GM18951 (cell line): ENCODE data around the gene BCL6B.

ENCODE experiments used
- POLR2A ChIP-seq: IDR thresholded peaks from 4 replicates; pipeline ENCODE4 v1.6.1; 2011; ENCODE audit warnings: mild to moderate bottlenecking; ENCODE audit not compliant: insufficient read length, insufficient read depth; ENCODE audit errors: extremely low read depth
- in situ Hi-C: fragments of 300-500 bp; cut with MboI; formaldehyde crosslinking; loops from one replicate; pipeline ENCODE4 v1.12.0; 2022; ENCODE audit warnings: low sequenced_read_pairs, mixed read lengths, inconsistent platforms; ENCODE audit not compliant: unreplicated experiment

The BCL6B gene

DNA sequence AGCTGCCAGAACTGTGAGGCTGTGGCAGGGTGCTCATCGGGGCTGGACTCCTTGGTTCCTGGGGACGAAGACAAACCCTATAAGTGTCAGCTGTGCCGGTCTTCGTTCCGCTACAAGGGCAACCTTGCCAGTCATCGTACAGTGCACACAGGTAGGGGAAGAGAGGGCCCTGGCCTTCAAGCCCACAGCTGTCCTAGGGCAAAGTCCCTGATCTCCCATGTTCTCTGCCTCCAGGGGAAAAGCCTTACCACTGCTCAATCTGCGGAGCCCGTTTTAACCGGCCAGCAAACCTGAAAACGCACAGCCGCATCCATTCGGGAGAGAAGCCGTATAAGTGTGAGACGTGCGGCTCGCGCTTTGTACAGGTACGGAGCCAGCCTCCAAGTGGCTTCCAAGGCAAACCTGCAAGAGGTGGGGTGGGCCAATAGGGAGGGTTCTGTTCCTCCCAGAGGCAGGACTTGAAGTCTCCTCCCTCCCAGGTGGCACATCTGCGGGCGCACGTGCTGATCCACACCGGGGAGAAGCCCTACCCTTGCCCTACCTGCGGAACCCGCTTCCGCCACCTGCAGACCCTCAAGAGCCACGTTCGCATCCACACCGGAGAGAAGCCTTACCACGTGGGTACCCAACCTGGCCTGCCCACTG lies 3.7 kb downstream of the BCL6B start:
- no peak for TF ChIP-seq POLR2A
- in situ Hi-C loops, result no loop called here

DNA sequence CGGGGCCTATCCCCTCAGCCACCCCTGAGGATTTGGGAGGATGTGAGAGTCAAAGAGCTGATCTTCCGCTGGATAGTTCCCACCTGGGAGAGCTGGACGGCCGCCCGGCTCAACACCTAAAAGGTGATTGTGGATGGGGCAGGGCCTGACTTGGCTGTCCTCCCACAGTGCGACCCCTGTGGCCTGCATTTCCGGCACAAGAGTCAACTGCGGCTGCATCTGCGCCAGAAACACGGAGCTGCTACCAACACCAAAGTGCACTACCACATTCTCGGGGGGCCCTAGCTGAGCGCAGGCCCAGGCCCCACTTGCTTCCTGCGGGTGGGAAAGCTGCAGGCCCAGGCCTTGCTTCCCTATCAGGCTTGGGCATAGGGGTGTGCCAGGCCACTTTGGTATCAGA lies 4.5 kb downstream of the BCL6B start:
- in situ Hi-C loops, result no loop called here

DNA sequence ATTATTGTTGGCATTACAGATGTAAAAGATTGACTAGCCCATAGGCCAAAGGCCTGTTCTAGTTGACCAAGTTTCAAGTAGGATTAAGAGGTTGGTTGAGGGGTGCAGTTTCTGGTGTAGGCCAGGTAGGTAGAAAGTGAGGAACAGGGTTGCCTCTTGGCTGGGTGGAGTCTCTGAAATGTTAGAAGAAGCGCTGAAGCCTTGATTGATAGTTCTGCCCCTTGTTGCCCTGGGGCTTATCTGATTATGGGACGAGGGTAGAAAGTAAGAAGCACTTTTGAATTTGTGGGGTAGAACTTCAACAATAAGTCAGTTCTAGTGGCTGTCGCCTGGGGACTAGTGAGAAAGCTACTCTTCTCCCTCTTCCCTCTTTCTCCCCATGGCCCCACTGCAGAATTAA lies 6.2 kb downstream of the BCL6B start:
- TF ChIP-seq POLR2A, result no peak
- in situ Hi-C loops, result no loop called here

More for the DNA sequence above, 4.5 kb downstream of the BCL6B start:
- TF ChIP-seq POLR2A, result no peak

DNA sequence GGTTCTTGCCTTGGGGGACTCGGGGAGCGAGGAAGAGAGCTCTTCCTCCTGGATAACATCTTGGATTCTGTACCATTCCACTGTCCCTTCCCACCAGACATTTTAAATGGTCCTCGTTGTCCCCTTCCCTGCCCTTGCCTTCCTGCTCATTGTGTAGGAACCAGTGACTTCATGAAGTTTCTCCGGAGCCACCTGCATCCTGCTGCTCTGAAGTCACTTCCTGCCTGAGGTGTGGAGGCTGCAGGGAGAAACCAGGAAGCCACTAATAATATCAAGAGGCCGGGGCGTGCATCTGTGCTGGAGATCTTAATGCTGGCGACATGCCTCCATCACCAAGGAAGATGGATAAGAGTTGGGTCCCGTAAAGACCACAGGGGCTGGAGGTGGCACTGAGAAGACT lies 6.8 kb downstream of the BCL6B start:
- in situ Hi-C loops, result no loop called here
- no peak for TF ChIP-seq POLR2A

DNA sequence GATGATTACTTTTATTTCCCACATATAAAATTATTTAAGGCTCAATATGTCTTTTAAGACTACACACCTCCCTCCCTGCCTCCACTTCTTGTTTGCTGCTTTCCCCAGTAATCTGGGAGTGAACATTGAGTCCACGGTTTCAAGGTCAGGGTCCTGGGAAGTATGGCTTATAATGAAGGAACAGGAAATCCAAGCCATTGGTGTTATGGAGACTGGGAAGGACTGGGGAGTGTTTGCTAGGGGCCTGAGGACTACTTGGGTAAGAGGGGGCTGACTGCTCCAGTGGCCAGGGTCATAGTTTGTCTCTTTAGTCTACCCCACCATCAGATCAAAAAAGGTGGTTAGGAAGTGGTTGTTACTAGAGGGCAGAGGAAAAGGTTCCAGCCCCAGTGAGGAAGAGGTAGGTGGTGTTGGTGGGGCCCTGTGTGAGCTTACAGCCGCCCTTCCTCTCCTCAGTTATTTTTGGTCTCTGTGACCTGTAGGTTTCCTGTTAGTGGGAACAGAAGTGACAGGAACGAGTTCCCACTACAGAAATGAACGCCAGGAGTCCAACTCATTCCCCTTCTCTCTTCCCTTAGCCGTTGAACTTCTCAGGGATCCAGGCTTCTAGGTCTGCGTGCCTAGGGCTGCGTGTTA lies 12.2 kb downstream of the BCL6B start:
- no peak for TF ChIP-seq POLR2A
- in situ Hi-C loops, result no loop called here

DNA sequence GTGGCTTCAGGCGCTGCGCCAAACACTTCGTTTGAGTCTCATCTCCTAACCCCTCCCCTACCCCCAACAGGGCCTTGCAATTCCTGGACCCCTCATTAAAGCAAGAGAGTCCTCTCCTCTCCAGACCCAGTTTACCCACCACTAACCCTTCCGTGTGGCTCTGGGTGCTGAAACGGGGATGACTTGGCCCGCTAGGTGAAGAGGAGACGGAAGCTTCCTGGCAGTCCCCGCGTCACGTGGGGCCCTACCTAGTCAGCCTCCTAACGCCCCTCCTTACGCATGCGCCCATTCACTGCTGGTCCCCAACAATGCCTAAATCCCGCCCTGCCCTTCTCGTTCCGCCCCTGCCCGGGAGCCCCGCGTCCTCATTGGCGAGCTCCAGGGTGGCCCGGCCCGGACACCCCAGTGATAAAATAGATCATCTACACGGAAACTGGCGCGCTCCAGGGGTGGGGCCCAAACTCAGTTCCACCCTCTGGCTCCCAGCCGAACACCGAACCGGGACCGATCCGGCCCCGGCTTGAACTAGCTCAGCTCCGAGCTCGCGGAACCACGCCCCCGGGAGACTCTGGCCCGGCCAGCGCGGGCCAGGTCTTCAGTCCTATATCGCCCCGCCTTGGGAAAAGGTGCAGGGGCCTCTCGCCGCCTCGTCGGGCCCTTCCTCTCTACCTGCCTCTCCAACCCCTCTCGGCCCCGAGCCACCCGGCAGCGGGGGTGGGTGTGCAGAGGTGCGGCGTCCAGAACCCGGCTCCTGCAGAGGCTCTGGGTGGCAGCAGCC lies 12.9 kb downstream of the BCL6B start, which contains the start of gene SLC16A13:
Gene SLC16A13 (plus strand): TSS at position 425 of the 778 bp plus-strand sequence. CDS start 368 bp downstream, outside the sequence.
- peak; percentile 96 for TF ChIP-seq POLR2A
- in situ Hi-C loops, result no loop called here

DNA sequence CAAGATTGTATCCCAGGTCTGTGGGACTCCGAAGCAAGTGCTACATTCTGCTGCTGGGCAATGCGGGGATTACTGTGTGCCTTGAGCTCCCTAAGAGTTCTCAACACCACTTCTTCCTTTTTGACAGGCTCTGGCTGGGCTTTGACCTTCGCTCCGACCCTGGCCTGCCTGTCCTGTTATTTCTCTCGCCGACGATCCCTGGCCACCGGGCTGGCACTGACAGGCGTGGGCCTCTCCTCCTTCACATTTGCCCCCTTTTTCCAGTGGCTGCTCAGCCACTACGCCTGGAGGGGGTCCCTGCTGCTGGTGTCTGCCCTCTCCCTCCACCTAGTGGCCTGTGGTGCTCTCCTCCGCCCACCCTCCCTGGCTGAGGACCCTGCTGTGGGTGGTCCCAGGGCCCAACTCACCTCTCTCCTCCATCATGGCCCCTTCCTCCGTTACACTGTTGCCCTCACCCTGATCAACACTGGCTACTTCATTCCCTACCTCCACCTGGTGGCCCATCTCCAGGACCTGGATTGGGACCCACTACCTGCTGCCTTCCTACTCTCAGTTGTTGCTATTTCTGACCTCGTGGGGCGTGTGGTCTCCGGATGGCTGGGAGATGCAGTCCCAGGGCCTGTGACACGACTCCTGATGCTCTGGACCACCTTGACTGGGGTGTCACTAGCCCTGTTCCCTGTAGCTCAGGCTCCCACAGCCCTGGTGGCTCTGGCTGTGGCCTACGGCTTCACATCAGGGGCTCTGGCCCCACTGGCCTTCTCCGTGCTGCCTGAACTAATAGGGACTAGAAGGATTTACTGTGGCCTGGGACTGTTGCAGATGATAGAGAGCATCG lies 15.4 kb downstream of the BCL6B start:
- in situ Hi-C loops, result no loop called here
- TF ChIP-seq POLR2A, result no peak

DNA sequence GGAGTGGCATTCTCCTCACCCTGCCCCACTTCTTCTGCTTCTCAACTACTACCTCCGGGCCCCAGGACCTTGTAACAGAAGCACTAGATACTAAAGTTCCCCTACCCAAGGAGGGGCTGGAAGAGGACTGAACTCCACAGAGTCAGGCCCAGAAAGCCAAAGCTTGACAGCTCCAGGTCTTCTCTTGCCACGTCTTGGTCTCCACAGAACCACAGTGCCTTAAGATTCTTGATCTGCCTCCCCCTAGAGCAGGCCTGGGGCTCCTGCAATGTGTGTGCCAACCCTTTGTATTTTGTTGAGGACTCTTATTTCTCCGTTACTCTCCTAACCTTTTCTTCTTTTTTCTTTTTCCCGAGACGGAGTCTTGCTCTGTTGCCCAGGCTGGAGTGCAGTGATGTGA lies 17.0 kb downstream of the BCL6B start:
- in situ Hi-C loops, result no loop called here
- TF ChIP-seq POLR2A, result no peak

DNA sequence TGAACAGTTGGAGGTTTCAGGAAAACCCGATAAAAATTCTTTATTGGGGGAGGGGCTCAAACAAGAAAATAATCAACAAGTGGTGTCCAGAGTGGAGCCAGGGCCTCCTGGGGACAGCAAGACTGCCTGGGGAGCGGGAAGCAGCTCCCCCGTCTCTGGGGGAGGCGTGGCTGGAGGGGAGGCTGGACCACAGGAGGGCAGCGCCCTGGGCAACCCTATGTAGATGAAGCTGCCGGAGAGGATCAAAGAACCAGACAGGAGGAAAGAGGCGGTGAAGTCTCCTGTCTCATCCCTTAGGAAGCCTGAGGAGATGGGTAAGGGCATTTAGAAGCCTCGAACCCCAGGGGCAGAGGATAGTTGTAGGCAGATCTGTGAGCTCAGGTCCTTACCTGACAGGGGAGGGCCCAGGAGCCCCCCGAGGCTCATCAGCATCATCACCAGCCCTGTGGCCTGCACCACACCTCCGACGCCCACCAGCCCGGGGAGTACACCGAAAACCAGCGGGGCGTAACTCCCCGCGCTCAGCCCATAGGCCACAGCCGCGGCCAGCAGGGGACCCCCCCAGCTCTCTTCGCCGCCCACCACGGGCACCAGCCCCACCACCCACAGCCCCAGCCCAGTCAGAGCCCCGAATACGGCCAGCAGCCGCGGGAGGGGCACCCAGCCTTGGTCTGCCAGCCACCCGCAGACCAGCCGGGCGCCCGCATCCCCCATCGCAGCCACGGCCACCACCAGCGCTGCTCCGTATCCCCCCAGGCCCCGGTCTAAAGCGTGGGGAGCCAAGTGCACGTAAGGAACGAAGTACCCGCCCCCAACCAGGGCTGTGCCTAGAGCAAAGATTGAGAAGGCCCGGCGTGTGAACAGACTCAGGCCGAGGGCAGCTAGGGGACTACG lies 19.0 kb downstream of the BCL6B start:
- in situ Hi-C loops, result no loop called here

DNA sequence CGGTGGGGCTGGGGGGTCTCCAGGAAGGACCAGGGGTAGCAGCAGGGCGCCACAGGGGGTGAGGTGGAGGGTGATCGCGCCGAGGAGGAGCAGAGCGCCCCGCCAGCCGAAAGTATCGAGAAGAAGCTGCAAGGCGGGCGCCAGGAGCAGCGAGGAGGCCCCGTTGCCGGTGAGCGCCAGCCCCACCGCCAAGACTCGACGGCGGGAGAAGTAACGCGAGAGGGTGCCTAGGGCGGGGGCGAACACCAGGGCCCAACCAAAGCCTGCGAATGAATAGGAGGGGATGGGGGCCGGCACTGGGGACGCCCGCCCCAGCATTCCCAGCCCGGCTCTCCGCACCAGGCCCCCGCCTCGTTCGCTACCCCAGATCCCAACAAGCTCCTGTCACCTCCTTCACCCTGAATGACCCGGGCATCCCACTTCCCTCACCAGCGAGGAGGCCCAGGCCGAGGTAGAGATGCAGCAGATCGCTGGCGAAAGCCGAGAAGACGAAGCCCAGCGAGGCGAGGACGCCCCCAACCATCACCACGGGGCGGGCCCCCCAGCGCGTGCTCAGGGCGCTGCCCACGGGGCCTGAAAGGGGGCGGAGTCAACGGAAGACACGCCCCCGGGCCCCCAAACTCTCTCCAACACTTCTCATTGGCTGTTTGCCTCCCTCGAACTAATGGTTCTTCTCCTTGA lies 19.8 kb downstream of the BCL6B start:
- in situ Hi-C loops, result no loop called here

More for the DNA sequence above, 19.0 kb downstream of the BCL6B start:
- no peak for TF ChIP-seq POLR2A

DNA sequence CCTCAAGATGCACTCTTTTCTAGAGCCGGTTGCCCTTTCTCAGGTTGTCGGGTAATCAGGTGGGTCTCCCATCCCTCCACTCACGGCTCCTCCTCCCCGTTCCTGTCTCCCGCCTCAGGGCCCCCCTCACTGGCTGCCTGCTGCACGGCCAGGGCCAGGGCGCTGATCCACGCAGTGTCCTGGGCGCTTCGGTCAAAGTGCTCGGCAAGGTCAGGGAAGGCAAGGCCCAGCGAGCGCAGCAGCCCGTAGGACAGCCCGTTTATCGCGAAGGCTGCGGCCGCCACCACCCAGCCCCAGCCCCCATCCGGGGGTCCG lies 20.3 kb downstream of the BCL6B start:
- no peak for TF ChIP-seq POLR2A
- in situ Hi-C loops, result no loop called here

More for the DNA sequence above, 19.8 kb downstream of the BCL6B start:
- peak; percentile 32 for TF ChIP-seq POLR2A

DNA sequence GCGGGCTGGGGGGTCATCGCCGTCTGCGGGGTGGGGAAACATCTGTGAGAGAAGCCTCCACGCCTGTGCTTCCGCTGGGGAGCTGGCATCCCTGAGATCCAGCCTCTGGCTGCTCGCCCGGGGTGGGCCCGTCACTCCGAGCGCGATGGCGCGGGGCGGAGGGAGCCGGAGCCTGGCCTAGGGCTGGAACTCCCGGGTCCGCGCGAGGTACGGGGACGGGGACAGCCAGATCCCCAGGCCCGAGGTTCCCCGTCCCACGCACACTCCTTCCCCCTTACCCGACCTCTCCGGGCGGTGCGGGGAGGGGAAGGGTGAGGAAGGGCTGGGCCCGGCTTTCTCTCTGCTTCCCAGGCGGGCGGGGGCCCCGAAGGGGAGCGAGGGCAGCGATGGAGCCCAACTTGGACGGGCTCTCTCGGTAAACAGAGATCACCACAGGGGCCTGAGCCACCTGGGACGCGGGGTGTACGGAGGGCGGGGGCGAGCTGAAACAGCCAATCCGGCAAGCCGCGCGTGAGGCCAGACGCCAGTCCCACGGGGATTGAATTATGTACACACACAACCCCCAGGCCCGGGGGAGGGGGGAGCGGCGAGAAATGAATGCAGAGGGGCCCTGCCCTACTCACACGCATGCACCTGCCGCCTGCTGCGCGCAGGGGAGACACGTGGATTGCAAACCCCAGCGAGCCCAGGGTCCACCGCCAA lies 20.8 kb downstream of the BCL6B start, which contains the start of gene SLC16A11:
Gene SLC16A11 (minus strand): TSS at position 596 of the 702 bp plus-strand sequence. CDS start 579 bp downstream, at position 17.
- TF ChIP-seq POLR2A, result peak; percentile 19
- in situ Hi-C loops, result no loop called here
